HepG2 (cell line): ENCODE measurements around the gene CABLES2. TPM values are rescaled to one million over a fixed set of nuclear protein-coding genes. Genes with fewer than 3 reads are reported as not detected.

Source experiments
- ASH2L ChIP-seq: fragments of 300-600, 200-600 bp; sonication (generic); IDR thresholded peaks from 2 replicates; pipeline ENCODE4 v1.7.0; 2017; ENCODE audit warnings: low read depth, mild to moderate bottlenecking, moderate library complexity, mixed read lengths, low read length; ENCODE audit not compliant: insufficient read length
- ATF7 ChIP-seq, 2 experiments: fragments of 450-650 bp in 1 of 2; sonication (generic) in 1 of 2; formaldehyde crosslinking in 1 of 2; IDR thresholded peaks; 2 replicates each; pipeline versions ENCODE4 v1.4.0 to v1.6.1; 2016 to 2020; ENCODE audit warnings: antibody characterized with exemption in 1 of 2, mild to moderate bottlenecking in 1 of 2, missing genetic modification reagents in 1 of 2
- BRF2 ChIP-seq: sonication (generic); formaldehyde crosslinking; IDR thresholded peaks from 2 replicates; pipeline ENCODE4 v1.8.1; 2022; ENCODE audit warnings: mild to moderate bottlenecking, missing genetic modification reagents
- FLYWCH1 ChIP-seq: sonication (generic); formaldehyde crosslinking; IDR thresholded peaks from 2 replicates; pipeline ENCODE4 v1.8.1; 2023; ENCODE audit warnings: mild to moderate bottlenecking, missing genetic modification reagents
- FOSL2 ChIP-seq: sonication (generic); formaldehyde crosslinking; IDR thresholded peaks from 2 replicates; pipeline ENCODE4 v1.4.0; 2020; ENCODE audit warnings: missing genetic modification reagents
- HHEX ChIP-seq: IDR thresholded peaks from 2 replicates; pipeline ENCODE4 v1.6.1; 2016; ENCODE audit warnings: control low read depth
- JUNB ChIP-seq: sonication (generic); formaldehyde crosslinking; IDR thresholded peaks from 2 replicates; pipeline ENCODE4 v1.8.0; 2022; ENCODE audit warnings: missing genetic modification reagents, mild to moderate bottlenecking, borderline replicate concordance
- LCORL ChIP-seq, 2 experiments: fragments of 450-650 bp in 1 of 2; sonication (generic) in 1 of 2; formaldehyde crosslinking in 1 of 2; IDR thresholded peaks; 2 replicates each; pipeline versions ENCODE4 v1.5.0 to v1.6.1; 2017 to 2020; ENCODE audit warnings: antibody characterized with exemption in 1 of 2, missing genetic modification reagents in 1 of 2
- MZF1 ChIP-seq: sonication (generic); formaldehyde crosslinking; IDR thresholded peaks from 2 replicates; pipeline ENCODE4 v1.8.1; 2023; ENCODE audit warnings: mild to moderate bottlenecking, missing genetic modification reagents, borderline replicate concordance
- NCOR1 ChIP-seq: fragments of 200-600 bp; sonication (generic); IDR thresholded peaks from 2 replicates; pipeline ENCODE4 v1.7.0; 2017; ENCODE audit warnings: antibody characterized with exemption, low read length, borderline replicate concordance
- NFIC ChIP-seq: IDR thresholded peaks from 2 replicates; pipeline ENCODE4 v1.6.1; 2012; ENCODE audit warnings: mild to moderate bottlenecking, low read length, inconsistent platforms
- NFKB2 ChIP-seq: sonication (generic); formaldehyde crosslinking; IDR thresholded peaks from 2 replicates; pipeline ENCODE4 v1.4.0; 2020; ENCODE audit warnings: missing genetic modification reagents, borderline replicate concordance
- REL ChIP-seq: sonication (generic); formaldehyde crosslinking; conservative IDR thresholded peaks from 2 replicates; pipeline ENCODE4 v1.8.0; 2022; ENCODE audit warnings: mild to moderate bottlenecking, missing genetic modification reagents, moderate library complexity
- SP2 ChIP-seq: sonication (generic); formaldehyde crosslinking; IDR thresholded peaks from 2 replicates; pipeline ENCODE4 v1.5.1; 2020; ENCODE audit warnings: mild to moderate bottlenecking, missing genetic modification reagents
- TBL1XR1 ChIP-seq: fragments of 150-350 bp; IDR thresholded peaks from 2 replicates; pipeline ENCODE4 v1.6.1; 2014; ENCODE audit warnings: borderline replicate concordance, low read length; ENCODE audit not compliant: partially characterized antibody
- TBP ChIP-seq: sonication (generic); formaldehyde crosslinking; IDR thresholded peaks from 2 replicates; pipeline ENCODE4 v1.5.0; 2020; ENCODE audit warnings: missing genetic modification reagents
- ZEB1 ChIP-seq: IDR thresholded peaks from 2 replicates; pipeline ENCODE4 v1.6.1; 2012; ENCODE audit warnings: mild to moderate bottlenecking, low read depth, inconsistent platforms; ENCODE audit not compliant: insufficient replicate concordance
- ZMYM2 ChIP-seq: sonication (generic); formaldehyde crosslinking; IDR thresholded peaks from 2 replicates; pipeline ENCODE4 v1.8.0; 2022; ENCODE audit warnings: mild to moderate bottlenecking, missing genetic modification reagents
- ZNF205 ChIP-seq: IDR thresholded peaks from 2 replicates; pipeline ENCODE4 v1.6.1; 2018; ENCODE audit warnings: missing biosample characterization, missing genetic modification reagents
- ZNF224 ChIP-seq: sonication (generic); formaldehyde crosslinking; IDR thresholded peaks from 2 replicates; pipeline ENCODE4 v1.5.0; 2020; ENCODE audit warnings: mild to moderate bottlenecking, missing genetic modification reagents
- ZNF264 ChIP-seq: sonication (generic); formaldehyde crosslinking; IDR thresholded peaks from 2 replicates; pipeline ENCODE4 v1.4.0; 2020; ENCODE audit warnings: missing genetic modification reagents
- ZNF564 ChIP-seq: sonication (generic); formaldehyde crosslinking; IDR thresholded peaks from 2 replicates; pipeline ENCODE4 v1.8.1; 2023; ENCODE audit warnings: mild to moderate bottlenecking, missing genetic modification reagents
- ZNF607 ChIP-seq: sonication (generic); formaldehyde crosslinking; IDR thresholded peaks from 2 replicates; pipeline ENCODE4 v1.5.1; 2020; ENCODE audit warnings: missing genetic modification reagents, mild to moderate bottlenecking, borderline replicate concordance
- polyA plus RNA-seq, 8 experiments: library from polyadenylated mRNA; depleted of rRNA in 3 of 8; stranded (reverse) in 7 of 8; unstranded in 1 of 8; fragments of >200 nt; fragmentation: Illumina TruSeq in 4 of 8; extraction: Trizol in 4 of 8; gene quantifications; 2 replicates each; pipeline versions ENCODE4 v1.2.1 to v1.2.3, GENCODE V29; 2011 to 2016; ENCODE audit warnings: low read depth in 4 of 8, missing spikeins in 1 of 8, mixed read lengths in 1 of 8; ENCODE audit not compliant: insufficient read depth in 1 of 8
- total RNA-seq, 5 experiments: library from RNA; depleted of rRNA; stranded (reverse); fragments of >200 nt; fragmentation: Illumina TruSeq; extraction: Trizol; gene quantifications; 2 replicates each; pipeline ENCODE4 v1.2.3, GENCODE V29; 2016; ENCODE audit warnings: low read depth in 1 of 5
- TF ChIP-seq, protein P1 (sequence below): sonication (generic); formaldehyde crosslinking; IDR thresholded peaks from 2 replicates; pipeline ENCODE4 v1.5.0; 2020; ENCODE audit warnings: missing genetic modification reagents, mild to moderate bottlenecking, borderline replicate concordance
- TF ChIP-seq, protein P2 (sequence below): sonication (generic); formaldehyde crosslinking; IDR thresholded peaks from 2 replicates; pipeline ENCODE4 v1.4.0; 2020; ENCODE audit warnings: mild to moderate bottlenecking, missing genetic modification reagents

Gene CABLES2
- total and polyA plus RNA-seq, 2 of the 13 experiments (the other 11 are each of a cell fraction or from before 2014, with no cell fraction given) = 5.2 to 9.7 TPM

DNA sequence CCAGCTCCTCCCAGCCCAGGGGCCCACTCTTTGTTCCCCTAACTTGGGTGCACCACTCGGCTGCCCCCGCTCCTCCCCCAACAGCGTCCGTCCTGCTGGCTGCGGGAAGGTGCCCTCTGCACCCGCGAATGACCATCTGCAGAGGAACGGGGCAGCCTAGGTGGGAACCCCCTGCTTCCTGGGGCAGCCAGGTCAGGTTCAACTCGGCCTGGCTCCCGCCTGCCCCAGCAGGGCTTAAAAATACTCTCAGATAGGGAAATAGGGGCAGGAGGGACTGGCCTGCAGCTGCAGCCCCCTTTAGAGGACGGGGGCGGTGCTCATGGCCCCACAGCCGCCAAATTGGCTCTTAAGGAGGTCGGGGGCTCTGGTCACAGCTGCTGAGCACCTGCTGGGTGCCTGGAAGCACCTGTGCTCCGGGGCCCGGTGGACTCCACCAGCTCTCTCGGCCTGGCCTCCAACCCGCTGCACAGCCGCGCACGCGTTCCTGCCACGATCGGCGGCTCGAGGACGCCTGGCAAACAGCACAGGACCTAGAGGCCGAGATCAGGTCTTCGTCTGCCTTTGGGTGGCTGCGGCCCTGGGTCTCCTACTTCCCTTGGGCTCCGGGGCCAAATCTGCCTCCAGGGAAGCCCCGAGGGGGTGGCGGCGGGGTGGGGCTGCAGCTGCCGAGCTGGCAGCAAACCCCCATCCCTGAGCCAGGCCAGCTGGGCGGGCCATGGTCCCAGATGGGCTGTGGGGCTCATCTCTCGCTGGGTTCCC, 39.3 kb downstream of the CABLES2 start (continued):
- TF ChIP-seq, protein P1, sequence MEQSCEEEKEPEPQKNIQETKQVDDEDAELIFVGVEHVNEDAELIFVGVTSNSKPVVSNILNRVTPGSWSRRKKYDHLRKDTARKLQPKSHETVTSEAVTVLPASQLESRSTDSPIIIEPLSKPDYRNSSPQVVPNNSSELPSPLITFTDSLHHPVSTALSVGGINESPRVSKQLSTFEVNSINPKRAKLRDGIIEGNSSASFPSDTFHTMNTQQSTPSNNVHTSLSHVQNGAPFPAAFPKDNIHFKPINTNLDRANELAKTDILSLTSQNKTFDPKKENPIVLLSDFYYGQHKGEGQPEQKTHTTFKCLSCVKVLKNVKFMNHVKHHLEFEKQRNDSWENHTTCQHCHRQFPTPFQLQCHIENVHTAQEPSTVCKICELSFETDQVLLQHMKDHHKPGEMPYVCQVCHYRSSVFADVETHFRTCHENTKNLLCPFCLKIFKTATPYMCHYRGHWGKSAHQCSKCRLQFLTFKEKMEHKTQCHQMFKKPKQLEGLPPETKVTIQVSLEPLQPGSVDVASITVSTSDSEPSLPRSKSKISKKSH (CRISPR knock-in tag) = peak; percentile 84
- TF ChIP-seq NFIC (0 out of 2 replicates have a peak, but pooled peaks have one; percentile 18), JUNB (no peak), ASH2L (peak; percentile 7), REL (CRISPR knock-in tag) (0 out of 2 replicates have a peak, but pooled peaks have one; percentile 5), ZMYM2 (CRISPR knock-in tag) (no peak; the same call in 1 of the 2 replicates), ZNF264 (peak; percentile 60; the same call in 1 of the 2 replicates), MZF1 (CRISPR knock-in tag) (peak; percentile 67; the same call in 1 of the 2 replicates), TBL1XR1 (no peak), HHEX (CRISPR knock-in tag) (0 out of 2 replicates have a peak, but pooled peaks have one; percentile 4), ZNF224 (CRISPR knock-in tag) (peak; percentile 79; the same call in 1 of the 2 replicates), TBP (CRISPR knock-in tag) (no peak), NFKB2 (CRISPR knock-in tag) (peak; percentile 65; the same call in 1 of the 2 replicates), ATF7 (IDR thresholded peaks at IDR 0.05) (no peak), ATF7 (CRISPR knock-in tag; IDR thresholded peaks at IDR 0.05) (peak; percentile 49; the same call in 1 of the 2 replicates), ZNF607 (CRISPR knock-in tag) (peak; percentile 95), ZEB1 (peak; percentile 77), FOSL2 (peak; percentile 46; the same call in 1 of the 2 replicates), SP2 (CRISPR knock-in tag) (peak; percentile 36; the same call in 1 of the 2 replicates), FLYWCH1 (CRISPR knock-in tag) (no peak), LCORL (IDR thresholded peaks at IDR 0.05) (no peak), LCORL (CRISPR knock-in tag; IDR thresholded peaks at IDR 0.05) (peak; percentile 79; the same call in 1 of the 2 replicates), ZNF205 (CRISPR knock-in tag) (peak; percentile 84), BRF2 (no peak; the same call in 1 of the 2 replicates), ZNF564 (no peak), NCOR1 (0 out of 2 replicates have a peak, but pooled peaks have one; percentile 27)
- TF ChIP-seq, protein P2, sequence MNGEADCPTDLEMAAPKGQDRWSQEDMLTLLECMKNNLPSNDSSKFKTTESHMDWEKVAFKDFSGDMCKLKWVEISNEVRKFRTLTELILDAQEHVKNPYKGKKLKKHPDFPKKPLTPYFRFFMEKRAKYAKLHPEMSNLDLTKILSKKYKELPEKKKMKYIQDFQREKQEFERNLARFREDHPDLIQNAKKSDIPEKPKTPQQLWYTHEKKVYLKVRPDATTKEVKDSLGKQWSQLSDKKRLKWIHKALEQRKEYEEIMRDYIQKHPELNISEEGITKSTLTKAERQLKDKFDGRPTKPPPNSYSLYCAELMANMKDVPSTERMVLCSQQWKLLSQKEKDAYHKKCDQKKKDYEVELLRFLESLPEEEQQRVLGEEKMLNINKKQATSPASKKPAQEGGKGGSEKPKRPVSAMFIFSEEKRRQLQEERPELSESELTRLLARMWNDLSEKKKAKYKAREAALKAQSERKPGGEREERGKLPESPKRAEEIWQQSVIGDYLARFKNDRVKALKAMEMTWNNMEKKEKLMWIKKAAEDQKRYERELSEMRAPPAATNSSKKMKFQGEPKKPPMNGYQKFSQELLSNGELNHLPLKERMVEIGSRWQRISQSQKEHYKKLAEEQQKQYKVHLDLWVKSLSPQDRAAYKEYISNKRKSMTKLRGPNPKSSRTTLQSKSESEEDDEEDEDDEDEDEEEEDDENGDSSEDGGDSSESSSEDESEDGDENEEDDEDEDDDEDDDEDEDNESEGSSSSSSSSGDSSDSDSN (CRISPR knock-in tag) = peak; percentile 94
